ENCODE results near the gene STAC2.
A peak's percentile ranks its signal among the peaks of the same experiment; 100 is the strongest.

The STAC2 gene

GRCh38 chr17:39235555-39236449 is 10.1 kb upstream of the STAC2 start:
- peak; percentile 86 for DNase-seq (ENCODE audit: low spot score)

GRCh38 chr17:39231591-39232551 is 6.1 kb upstream of the STAC2 start:
- DNase-seq (ENCODE audit: low spot score): peak; percentile 87

GRCh38 chr17:39231091-39231561 is 5.4 kb upstream of the STAC2 start:
- peak; percentile 86 for DNase-seq (ENCODE audit: low spot score)

GRCh38 chr17:39230361-39230760 is 4.6 kb upstream of the STAC2 start:
- DNase-seq (ENCODE audit: low spot score): no peak

GRCh38 chr17:39229274-39229913 is 3.6 kb upstream of the STAC2 start:
- DNase-seq (ENCODE audit: low spot score): no peak

- DNase-seq (ENCODE audit: low spot score): no peak
Observed at GRCh38 chr17:39227364-39227919, 1.7 kb upstream of the STAC2 start.

GRCh38 chr17:39225959-39226683 is 376 bp upstream of the STAC2 start:
- peak; percentile 92 for DNase-seq (ENCODE audit: low spot score)

- DNase-seq (ENCODE audit: low spot score): no peak
Observed at GRCh38 chr17:39224778-39225307, 902 bp downstream of the STAC2 start.

- no peak for DNase-seq (ENCODE audit: low spot score)
Observed at GRCh38 chr17:39223907-39224777, 1.6 kb downstream of the STAC2 start.

GRCh38 chr17:39222866-39223834 is 2.6 kb downstream of the STAC2 start:
- no peak for DNase-seq (ENCODE audit: low spot score)

GRCh38 chr17:39222151-39222550 is 3.6 kb downstream of the STAC2 start:
- no peak for DNase-seq (ENCODE audit: low spot score)

GRCh38 chr17:39221572-39221971 is 4.2 kb downstream of the STAC2 start:
- no peak for DNase-seq (ENCODE audit: low spot score)

- DNase-seq (ENCODE audit: low spot score): no peak
Observed at GRCh38 chr17:39219647-39220154, 6.0 kb downstream of the STAC2 start.

GRCh38 chr17:39218906-39219305 is 6.8 kb downstream of the STAC2 start:
- DNase-seq (ENCODE audit: low spot score): no peak

- no peak for DNase-seq (ENCODE audit: low spot score)
Observed at GRCh38 chr17:39217734-39218369, 7.9 kb downstream of the STAC2 start.

GRCh38 chr17:39213852-39214251 is 11.9 kb downstream of the STAC2 start:
- DNase-seq (ENCODE audit: low spot score): no peak

- no peak for DNase-seq (ENCODE audit: low spot score)
Observed at GRCh38 chr17:39212841-39213480, 12.8 kb downstream of the STAC2 start.

All from SK-N-DZ (cell line).